Stimulated activated CD4-positive, alpha-beta T cell treated with anti-CD3 and anti-CD28 coated beads, Interleukin-4, amount 100 ng/mL, for 1 hour (primary cell): ENCODE measurements around the gene SHISA2.

Experiments used
- DNase-seq: peaks from one replicate; pipeline ENCODE4 v3.0.0-alpha.2; 2020

The SHISA2 gene

GRCh38 chr13:26047040-26047439 is 4.8 kb downstream of the SHISA2 start:
- DNase-seq = no peak

GRCh38 chr13:26046639-26047038 is 5.2 kb downstream of the SHISA2 start:
- DNase-seq = no peak

GRCh38 chr13:26045142-26045541 is 6.7 kb downstream of the SHISA2 start:
- no peak for DNase-seq

GRCh38 chr13:26042785-26043184 is 9.0 kb downstream of the SHISA2 start:
- DNase-seq = no peak

- no peak for DNase-seq
Observed at GRCh38 chr13:26041444-26041843, 10.4 kb downstream of the SHISA2 start.

GRCh38 chr13:26038931-26039475 is 12.8 kb downstream of the SHISA2 start:
- no peak for DNase-seq

GRCh38 chr13:26037302-26037701 is 14.5 kb downstream of the SHISA2 start:
- no peak for DNase-seq

GRCh38 chr13:26036383-26036782 is 15.4 kb downstream of the SHISA2 start:
- DNase-seq = no peak

GRCh38 chr13:26034018-26034417 is 17.8 kb downstream of the SHISA2 start:
- no peak for DNase-seq

- no peak for DNase-seq
Observed at GRCh38 chr13:26030331-26030730, 21.5 kb downstream of the SHISA2 start.

GRCh38 chr13:26029581-26030136 is 22.2 kb downstream of the SHISA2 start:
- DNase-seq = no peak

GRCh38 chr13:26026211-26026610 is 25.6 kb downstream of the SHISA2 start:
- no peak for DNase-seq

- no peak for DNase-seq
Observed at GRCh38 chr13:26025771-26026170, 26.0 kb downstream of the SHISA2 start.

GRCh38 chr13:26025196-26025595 is 26.6 kb downstream of the SHISA2 start:
- DNase-seq = no peak

GRCh38 chr13:26024558-26024957 is 27.3 kb downstream of the SHISA2 start:
- no peak for DNase-seq

GRCh38 chr13:26022538-26023292 is 29.1 kb downstream of the SHISA2 start:
- no peak for DNase-seq

- no peak for DNase-seq
Observed at GRCh38 chr13:26021956-26022355, 29.9 kb downstream of the SHISA2 start.

- DNase-seq = no peak
Observed at GRCh38 chr13:26021516-26021915, 30.3 kb downstream of the SHISA2 start.

GRCh38 chr13:26020891-26021290 is 30.9 kb downstream of the SHISA2 start:
- no peak for DNase-seq

GRCh38 chr13:26019881-26020870 is 31.6 kb downstream of the SHISA2 start:
- DNase-seq = no peak

- no peak for DNase-seq
Observed at GRCh38 chr13:26019251-26019650, 32.6 kb downstream of the SHISA2 start.

- DNase-seq = no peak
Observed at GRCh38 chr13:26017932-26018665, 33.7 kb downstream of the SHISA2 start.
